HG03025 (cell line): Measurements from ENCODE around the gene CMBL.
"Not testable (repeated sequence)": the region's sequence is repeated elsewhere in the genome, so short reads cannot be mapped to it uniquely, and the experiment has no call there.

Experiments used
- ATAC-seq: cut with Tn5 transposase; IDR thresholded peaks from one replicate; pipeline ENCODE4 v1.9.1; 2021; ENCODE audit warnings: mild to moderate bottlenecking, moderate library complexity; ENCODE audit not compliant: unreplicated experiment, low FRiP score

The CMBL gene

GRCh38 chr5:10262121-10262774 is 45.5 kb downstream of the CMBL start:
- ATAC-seq = no peak

GRCh38 chr5:10261065-10261464 is 46.6 kb downstream of the CMBL start:
- ATAC-seq = no peak

DNA sequence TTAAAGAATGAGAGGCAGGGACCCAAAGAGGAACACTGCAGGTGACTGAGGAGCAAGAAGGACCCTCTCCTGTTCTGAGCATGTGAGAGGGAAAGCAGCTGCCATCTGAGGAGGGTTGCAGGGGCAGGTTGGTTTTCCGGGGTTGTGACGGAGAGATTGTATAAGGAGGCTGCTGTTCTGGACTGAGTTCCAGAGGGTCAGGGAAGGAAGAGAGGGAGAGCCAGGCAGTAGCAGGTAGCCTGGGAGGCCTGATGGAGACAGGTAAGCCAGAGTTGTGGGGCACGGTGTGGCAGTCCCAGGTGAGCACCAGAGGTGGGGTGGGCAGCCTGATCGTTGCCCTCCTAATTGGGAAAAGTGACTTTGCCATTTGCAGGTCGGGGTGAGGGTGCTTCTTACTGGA is 47.8 kb downstream of the CMBL start:
- ATAC-seq = no peak

- ATAC-seq = no peak
Observed at GRCh38 chr5:10257870-10258269, 49.8 kb downstream of the CMBL start.

- ATAC-seq = no peak
Observed at GRCh38 chr5:10254686-10255085, 53.0 kb downstream of the CMBL start.

DNA sequence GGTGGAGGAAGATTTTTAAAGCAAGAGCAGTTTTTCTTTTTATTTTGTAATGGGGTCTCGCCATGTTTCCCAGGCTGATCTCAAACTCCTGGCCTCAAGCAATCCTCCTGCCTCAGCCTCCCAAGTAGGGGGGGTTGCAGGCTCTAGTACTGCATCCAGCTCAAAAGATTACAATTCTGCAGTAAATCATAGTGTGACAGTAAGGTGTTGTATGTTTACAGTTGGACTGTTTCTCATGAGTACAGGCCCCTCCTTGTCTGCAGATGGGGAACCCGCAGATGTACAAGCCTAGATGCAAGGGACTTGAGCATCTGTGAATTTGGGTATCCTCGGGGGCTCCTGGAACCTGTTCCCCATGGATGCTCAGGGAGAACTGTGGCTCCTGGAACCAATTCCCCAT is 54.3 kb downstream of the CMBL start:
- ATAC-seq = no peak

- ATAC-seq = no peak
Observed at GRCh38 chr5:10251405-10251804, 56.3 kb downstream of the CMBL start.

DNA sequence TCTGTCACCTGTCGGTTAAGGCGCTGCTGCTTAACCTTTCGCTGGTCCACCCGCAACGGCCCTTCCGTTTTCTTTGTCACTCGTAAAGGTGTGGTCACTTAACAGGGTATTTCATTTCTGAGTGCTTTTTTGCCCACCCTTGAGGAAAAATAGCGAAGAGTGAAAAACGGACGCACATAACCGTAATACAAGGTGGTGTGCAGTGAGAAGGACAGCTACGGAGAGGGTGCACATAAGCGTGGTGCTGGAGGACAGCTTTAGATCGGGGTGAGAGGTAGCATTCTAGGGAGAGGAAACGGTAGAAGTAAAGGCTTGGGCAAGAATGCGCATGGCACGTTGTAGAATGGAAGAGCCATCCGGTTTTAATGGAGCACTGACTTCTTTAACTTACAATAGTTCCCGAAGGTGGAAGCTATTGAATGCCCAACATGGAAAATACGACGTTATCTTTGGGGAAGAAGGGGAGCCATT is 56.9 kb downstream of the CMBL start:
- no peak for ATAC-seq

DNA sequence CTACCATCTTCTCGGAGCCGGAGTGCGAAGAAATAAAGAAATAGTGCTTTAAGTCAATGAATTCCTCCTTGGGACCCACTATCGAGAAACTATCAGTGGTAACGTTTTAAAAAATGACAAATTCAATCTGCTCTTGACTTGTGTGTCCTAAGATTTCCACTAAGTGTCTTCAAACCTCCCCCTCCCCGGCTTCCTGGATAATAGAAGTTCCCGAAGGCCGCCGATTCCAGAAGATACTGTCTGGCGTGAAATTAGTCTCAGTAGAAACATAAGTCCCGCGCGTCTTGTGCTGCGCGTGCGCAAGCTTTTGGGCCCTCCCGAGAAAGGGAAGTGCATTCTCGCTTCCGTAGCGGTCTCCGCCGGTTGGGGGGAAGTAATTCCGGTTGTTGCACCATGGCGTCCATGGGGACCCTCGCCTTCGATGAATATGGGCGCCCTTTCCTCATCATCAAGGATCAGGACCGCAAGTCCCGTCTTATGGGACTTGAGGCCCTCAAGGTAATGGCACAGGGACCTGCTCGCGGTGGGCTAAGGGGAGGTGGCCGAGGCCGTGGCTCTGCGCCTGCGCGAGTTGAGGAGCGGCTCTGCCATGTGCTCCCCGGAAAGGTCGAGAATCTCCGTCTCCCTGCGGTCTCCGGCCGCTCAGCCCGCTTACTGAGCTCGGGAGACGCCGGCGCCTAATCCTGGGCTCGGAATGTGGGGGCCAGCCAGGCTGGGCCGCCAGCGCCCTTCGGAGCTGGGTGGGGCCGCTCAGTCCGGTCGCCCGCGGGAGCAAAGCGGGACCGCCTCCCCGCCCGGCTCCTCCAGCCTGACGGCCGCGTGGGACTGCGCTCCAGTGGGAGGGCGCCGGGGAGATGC is 57.5 kb downstream of the CMBL start, which contains the start of gene CCT5:
CCT5 (plus strand) TSS at position 333 of the 858 bp plus-strand sequence; CDS start at position 394, 61 bp downstream.
- peak; percentile 86 for ATAC-seq

DNA sequence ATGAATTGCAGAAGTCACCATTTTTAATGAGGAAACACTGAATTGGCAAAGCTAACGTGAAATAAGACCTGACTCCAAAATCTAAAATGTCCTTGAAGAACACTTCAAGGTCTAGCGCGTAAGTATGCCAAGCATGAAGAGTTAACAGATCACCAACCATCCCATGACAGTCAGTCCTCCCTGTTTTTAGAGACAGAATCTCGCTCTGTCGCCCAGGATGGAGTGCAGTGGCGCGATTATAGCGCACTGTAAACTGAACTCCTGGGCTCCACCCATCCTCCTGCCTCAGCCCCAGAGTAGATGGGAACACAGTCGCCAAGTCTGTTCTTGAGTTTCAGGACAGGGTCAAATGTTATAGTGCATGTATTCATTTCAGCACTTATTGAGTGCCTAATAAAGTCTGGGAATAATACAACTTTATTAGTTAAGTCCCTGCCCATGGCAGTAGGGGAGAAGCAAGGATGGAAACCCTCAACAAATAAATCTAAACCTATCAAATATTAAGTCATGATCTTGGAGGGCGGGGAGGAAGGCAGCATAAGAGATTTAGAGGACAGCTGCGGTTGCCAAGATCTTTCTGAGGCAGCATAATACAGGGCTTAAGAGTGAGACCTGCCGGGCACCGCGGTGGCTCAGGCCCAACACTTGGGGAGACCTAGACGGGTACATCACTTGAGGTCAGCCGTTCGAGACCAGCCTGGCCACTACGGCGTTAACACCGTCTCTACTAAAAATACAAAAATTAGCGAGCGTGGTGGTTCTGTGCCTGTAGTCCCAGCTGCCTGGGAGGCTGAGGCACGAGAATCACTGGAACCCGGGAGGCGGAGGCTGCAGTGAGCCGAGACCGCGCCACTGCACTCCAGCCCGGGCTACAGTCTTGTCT is 59.1 kb downstream of the CMBL start:
- ATAC-seq = no peak

- not testable (repeated sequence) for ATAC-seq
Observed at GRCh38 chr5:10247217-10247616, 60.5 kb downstream of the CMBL start.

DNA sequence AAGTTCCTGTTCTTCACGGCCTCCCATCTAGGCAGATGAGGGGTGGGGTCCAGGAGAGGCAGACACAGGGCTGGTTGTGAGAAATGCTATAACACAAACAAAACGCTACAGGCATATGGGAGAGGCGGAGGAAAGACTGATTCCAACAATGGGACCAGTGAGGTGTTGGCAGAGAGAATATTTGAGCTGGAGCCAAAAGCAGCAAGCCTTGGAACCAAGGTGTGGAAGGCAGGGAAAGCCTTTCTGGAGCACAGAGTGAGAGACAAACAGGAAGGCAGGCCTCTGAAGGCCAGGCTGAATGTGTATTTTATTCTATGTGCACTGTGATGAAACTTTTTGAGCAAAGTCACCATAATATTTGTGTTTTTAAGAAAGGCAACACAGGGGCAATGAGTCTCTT is 60.9 kb downstream of the CMBL start:
- no peak for ATAC-seq

- ATAC-seq = no peak
Observed at GRCh38 chr5:10244342-10244944, 63.3 kb downstream of the CMBL start.

DNA sequence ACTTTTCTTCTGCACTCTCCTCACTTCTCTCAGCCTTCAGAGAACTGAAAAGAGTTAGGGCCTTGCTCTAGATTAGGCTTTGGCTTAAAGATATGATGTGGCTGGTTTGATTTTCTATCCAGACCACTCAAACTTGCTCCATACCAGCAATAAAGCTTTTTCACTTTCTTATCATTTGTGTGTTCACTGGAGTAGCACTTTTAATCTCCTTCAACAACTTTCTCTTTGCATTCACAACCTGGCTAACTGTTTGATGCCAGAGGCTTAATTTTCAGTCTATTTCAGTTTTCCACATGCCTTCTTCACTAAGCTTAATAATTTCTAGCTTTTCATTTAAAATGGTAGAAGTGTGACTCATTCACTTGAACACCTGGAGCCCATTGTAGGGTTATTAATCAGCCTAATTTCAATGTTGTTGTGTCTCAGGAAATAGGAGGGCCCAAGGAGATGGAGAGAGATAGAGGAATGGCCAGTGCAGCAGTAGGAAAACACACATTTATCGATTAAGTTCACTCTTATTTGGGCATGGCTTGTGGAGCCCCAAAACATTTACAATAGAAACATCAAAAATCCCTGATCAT is 64.0 kb downstream of the CMBL start:
- no peak for ATAC-seq

DNA sequence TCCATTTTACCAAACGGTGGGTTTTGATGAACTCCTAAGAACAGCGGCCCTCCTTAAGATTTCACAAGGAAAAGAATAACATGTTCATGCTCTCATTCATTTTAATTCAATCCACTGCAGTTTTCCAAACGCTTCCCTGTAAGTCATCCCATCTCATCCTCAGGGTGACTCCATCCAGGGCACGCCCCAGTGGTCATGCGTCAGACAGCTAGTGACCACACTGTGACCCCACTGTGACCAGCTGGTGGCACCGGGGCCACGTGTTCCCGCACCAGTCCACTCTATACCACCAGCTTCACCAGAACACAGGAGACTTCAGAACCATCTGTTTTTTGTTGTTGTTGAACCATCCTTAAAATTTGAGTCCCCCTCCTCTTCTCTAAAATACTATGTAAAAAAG is 72.4 kb downstream of the CMBL start:
- ATAC-seq = no peak

DNA sequence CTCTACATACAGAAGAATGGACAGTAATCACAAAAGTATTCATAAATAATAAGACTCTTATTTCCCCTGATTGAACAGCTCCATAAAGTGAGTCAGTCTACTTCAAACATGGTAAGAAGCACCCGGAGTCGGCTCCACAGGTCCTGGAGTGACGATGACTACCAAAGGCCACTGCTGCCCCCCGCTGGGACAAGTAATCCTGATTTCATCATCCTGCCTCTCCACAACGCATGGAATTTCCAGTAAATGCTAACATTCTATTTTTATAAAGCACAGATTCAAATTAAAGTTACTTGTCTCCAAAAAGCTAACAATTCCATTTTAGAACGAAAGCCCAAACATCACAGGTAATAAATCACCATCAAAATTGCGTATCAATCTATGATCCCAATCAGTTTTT is 74.2 kb downstream of the CMBL start:
- ATAC-seq = no peak

GRCh38 chr5:10233011-10233410 is 74.7 kb downstream of the CMBL start:
- no peak for ATAC-seq

DNA sequence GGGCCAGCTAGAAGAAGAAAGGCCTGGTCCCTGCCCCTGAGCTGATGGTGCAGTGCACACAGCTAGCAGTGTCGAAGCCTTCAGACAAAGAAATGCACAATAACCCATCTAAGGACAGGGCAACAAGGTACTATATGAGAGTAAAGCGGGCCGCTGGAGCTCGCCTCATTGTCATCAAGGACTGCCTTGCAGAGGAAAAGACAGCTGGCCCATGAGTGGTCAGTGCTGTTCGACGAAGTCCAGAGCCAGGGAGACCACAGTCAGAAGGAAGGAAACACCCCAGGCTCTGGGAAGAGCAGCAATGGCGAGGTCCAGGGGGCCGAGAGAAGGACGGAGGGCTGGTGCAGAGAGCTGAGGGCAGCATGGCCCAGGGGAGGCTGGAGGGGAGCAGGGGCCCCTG is 75.3 kb downstream of the CMBL start:
- no peak for ATAC-seq

- ATAC-seq = no peak
Observed at GRCh38 chr5:10229306-10230048, 78.2 kb downstream of the CMBL start.
